Measurements from ENCODE around the gene LPIN3. TPM values are rescaled to one million over a fixed set of nuclear protein-coding genes. Genes with fewer than 3 reads are reported as not detected.

LPIN3 gene
- polyA plus RNA-seq, 3 donors: 0.01 TPM; not detected in 2

GRCh38 chr20:41308290-41308711, 32.3 kb upstream of the LPIN3 start:
- intact Hi-C loops (cut with micrococcal nuclease): no loop called here
- H3K27me3 Mint-ChIP-seq (ENCODE audit: low read depth in 3 of 3): no peaks in the 10 kb centered on the region
- peaks cover 3 to 5% of the 10 kb centered on the region in 2 donors for H3K36me3 Mint-ChIP-seq
- DNase-seq: no peak
- Histone ChIP-seq H3K36me3 (replicated peaks in 1 of 2; ENCODE audit: control insufficient read depth in 1 of 2, insufficient read depth in 2 of 2, low read length in 2 of 2) (no peaks in the 10 kb centered on the region), H3K27me3 (ENCODE audit: control insufficient read depth in 2 of 2, insufficient read depth in 2 of 2, low read length in 2 of 2) (no peaks in the 10 kb centered on the region), H3K9ac (ENCODE audit: insufficient read depth, low read length, poor library complexity, severe bottlenecking) (no peak overlapping the region), H3K27ac (ENCODE audit: low read depth in 1 of 2, low read length in 2 of 2) (peak overlapping the region in 1 of 2 donors; percentile 30), H4K20me1 (ENCODE audit: insufficient read depth, low read length) (no peaks in the 10 kb centered on the region), H3K4me1 (ENCODE audit: control insufficient read depth in 1 of 2, insufficient read depth in 2 of 2, low read length in 2 of 2) (peaks cover 18 to 24% of the 10 kb centered on the region in 2 donors), H3K4me2 (replicated peaks; ENCODE audit: extremely low read depth, low read length, poor library complexity, severe bottlenecking) (no peak overlapping the region), H3K4me3 (replicated peaks in 1 of 3; ENCODE audit: low read depth in 2 of 3, low read length in 3 of 3) (no peak overlapping the region), H2AFZ (ENCODE audit: insufficient read depth, low read depth, low read length, poor library complexity, severe bottlenecking) (no peak overlapping the region), H3K9me3 (replicated peaks in 1 of 2; ENCODE audit: control insufficient read depth in 1 of 2, insufficient read depth in 1 of 2, low read length in 2 of 2) (no peaks in the 10 kb centered on the region), H3K79me2 (ENCODE audit: insufficient read depth, low read length) (no peaks in the 10 kb centered on the region)
- H3K4me1 Mint-ChIP-seq: peaks cover 23% of the 10 kb centered on the region
- peak overlapping the region in 1 of 7 donors; percentile 51 for H3K27ac Mint-ChIP-seq
- H3K9me3 Mint-ChIP-seq: peaks cover 0 to 2% (median 0%) of the 10 kb centered on the region in 7 donors
- no peak for TF ChIP-seq CTCF (IDR thresholded peaks at IDR 0.05)
- no peak overlapping the region for H3K4me3 Mint-ChIP-seq
- no CpG with 5 or more reads among the region's 1 CpG for WGBS (ENCODE audit: insufficient coverage)

GRCh38 chr20:41308726-41309413, 31.8 kb upstream of the LPIN3 start:
- no peak overlapping the region for H3K4me2 ChIP-seq (replicated peaks; ENCODE audit: extremely low read depth, low read length, poor library complexity, severe bottlenecking)

More at GRCh38 chr20:41308726-41309413, 31.8 kb upstream of the LPIN3 start:
- Mint-ChIP-seq H3K4me1 (peaks cover 23% of the 10 kb centered on the region), H3K27ac (peak overlapping the region in 3 of 7 donors; percentile 51 to 79 (median 79)), H3K36me3 (peaks cover 3 to 5% of the 10 kb centered on the region in 2 donors), H3K9me3 (peaks cover 0 to 2% (median 0%) of the 10 kb centered on the region in 7 donors), H3K4me3 (no peak overlapping the region), H3K27me3 (ENCODE audit: low read depth in 3 of 3) (no peaks in the 10 kb centered on the region)
- Histone ChIP-seq H3K9me3 (replicated peaks in 1 of 2; ENCODE audit: control insufficient read depth in 1 of 2, insufficient read depth in 1 of 2, low read length in 2 of 2) (no peaks in the 10 kb centered on the region), H3K4me1 (ENCODE audit: control insufficient read depth in 1 of 2, insufficient read depth in 2 of 2, low read length in 2 of 2) (peaks cover 18 to 21% of the 10 kb centered on the region in 2 donors), H3K4me3 (replicated peaks in 1 of 3; ENCODE audit: low read depth in 2 of 3, low read length in 3 of 3) (no peak overlapping the region), H3K27ac (ENCODE audit: low read depth in 1 of 2, low read length in 2 of 2) (peak overlapping the region in 1 of 2 donors; percentile 30), H3K36me3 (replicated peaks in 1 of 2; ENCODE audit: control insufficient read depth in 1 of 2, insufficient read depth in 2 of 2, low read length in 2 of 2) (no peaks in the 10 kb centered on the region), H3K79me2 (ENCODE audit: insufficient read depth, low read length) (no peaks in the 10 kb centered on the region), H4K20me1 (ENCODE audit: insufficient read depth, low read length) (no peaks in the 10 kb centered on the region), H3K9ac (ENCODE audit: insufficient read depth, low read length, poor library complexity, severe bottlenecking) (no peak overlapping the region), H3K27me3 (ENCODE audit: control insufficient read depth in 2 of 2, insufficient read depth in 2 of 2, low read length in 2 of 2) (no peaks in the 10 kb centered on the region), H2AFZ (ENCODE audit: insufficient read depth, low read depth, low read length, poor library complexity, severe bottlenecking) (peak overlapping the region; percentile 53)
- intact Hi-C loops (cut with micrococcal nuclease): no loop called here
- TF ChIP-seq CTCF (IDR thresholded peaks at IDR 0.05): no peak
- WGBS (ENCODE audit: insufficient coverage): no CpG with 5 or more reads among the region's 3 CpGs
- peak in 1 of 3 donors; percentile 30 for DNase-seq
